Measurements from ENCODE around the gene DNAH1.
"Not testable (repeated sequence)": the region's sequence is repeated elsewhere in the genome, so short reads cannot be mapped to it uniquely, and the experiment has no call there.

The DNAH1 gene

GRCh38 chr3:52315977-52316764, at the start of gene DNAH1:
Gene DNAH1, plus strand, starts transcription at chr3:52316319. Its CDS starts 6,124 bp downstream, at chr3:52322443.
- DNase-seq = no peak

- no peak for DNase-seq
Measured at GRCh38 chr3:52268036-52268435, 48.1 kb upstream of the DNAH1 start.

DNA sequence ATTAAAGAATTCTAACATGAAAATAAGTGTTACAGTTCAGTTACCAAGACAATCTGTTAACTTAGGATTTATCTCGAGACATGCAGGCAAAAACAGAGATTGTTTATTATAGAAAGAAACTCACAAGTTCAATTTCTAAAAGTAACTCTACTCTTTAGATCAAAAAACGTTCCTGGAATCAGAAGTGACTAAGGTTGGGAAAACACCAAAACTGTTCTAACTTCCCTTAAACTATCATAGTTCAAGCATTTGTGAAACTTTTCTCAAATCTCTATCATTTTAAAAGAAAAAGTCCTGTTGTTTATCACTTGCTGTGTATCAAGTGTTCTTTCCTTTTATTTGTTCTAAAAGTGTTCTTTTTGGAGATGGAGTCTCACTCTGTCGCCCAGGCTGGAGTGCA, 46.3 kb upstream of the DNAH1 start:
- DNase-seq = no peak

- no peak for DNase-seq
Measured at GRCh38 chr3:52270252-52270754, 45.8 kb upstream of the DNAH1 start.

DNA sequence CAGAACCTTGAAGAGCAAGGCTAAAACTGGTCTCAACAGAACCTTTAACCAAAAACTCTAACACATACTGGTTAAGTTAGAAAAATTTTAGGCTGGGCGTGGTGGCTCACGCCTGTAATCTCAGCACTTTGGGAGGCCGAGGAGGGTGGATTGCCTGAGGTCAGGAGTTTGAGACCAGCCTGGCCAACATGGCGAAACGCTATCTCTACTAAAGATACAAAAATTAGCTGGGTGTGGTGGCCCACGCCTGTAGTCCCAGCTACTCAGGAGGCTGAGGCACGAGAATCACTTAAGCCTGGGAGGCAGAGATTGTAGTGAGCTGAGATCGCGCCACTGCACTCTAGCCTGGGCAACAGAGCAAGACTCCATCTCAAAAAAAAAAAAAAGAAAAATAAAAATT, 43.9 kb upstream of the DNAH1 start:
- DNase-seq = not testable (repeated sequence)

GRCh38 chr3:52272831-52273230, 43.3 kb upstream of the DNAH1 start:
- DNase-seq = no peak

GRCh38 chr3:52274781-52275180, 41.3 kb upstream of the DNAH1 start:
- DNase-seq = not testable (repeated sequence)

DNA sequence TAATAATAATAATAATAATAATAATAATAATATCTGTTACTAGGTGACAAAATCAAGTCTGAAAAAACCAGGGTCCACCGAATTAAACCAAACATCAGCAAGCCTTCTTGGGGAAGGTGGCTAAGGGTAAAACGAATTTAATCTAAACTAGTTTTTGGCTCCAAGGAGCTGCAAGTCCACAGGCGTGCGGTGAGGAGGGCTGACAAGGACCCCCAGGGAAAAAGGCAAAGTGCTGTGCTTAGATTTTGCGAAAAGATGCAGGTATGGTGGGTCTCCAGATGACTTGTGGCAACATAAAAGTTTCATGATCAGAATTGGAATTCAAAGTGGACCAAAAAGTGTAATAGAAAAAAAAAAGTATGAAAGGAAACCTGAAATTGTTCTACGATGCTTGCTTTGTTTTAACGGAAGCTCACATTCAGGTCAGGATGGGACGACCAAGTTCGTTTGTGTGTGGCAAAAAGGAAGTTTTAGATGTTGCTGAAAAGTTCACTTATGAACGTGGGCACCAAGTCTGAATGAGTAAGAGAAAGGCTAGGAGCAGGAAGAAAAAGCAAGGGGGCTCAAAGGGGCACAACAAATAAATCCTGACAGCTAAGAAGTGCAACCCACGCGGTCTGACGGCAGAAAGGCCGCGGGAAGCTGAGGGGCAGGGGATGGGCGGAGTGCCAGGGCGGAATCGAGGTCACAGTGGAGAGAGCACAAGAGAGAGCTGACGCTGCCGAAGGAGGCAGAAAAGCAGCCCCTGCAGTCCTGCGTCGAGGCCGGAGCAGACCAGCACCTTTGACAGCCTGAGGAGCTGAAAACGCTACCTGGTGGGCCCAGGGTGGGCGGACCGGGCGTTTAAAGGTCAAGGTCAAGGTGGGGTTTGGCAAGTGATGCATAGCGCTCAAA, 38.8 kb upstream of the DNAH1 start:
- DNase-seq = no peak

- DNase-seq = no peak
Measured at GRCh38 chr3:52277972-52278509, 38.1 kb upstream of the DNAH1 start.

DNA sequence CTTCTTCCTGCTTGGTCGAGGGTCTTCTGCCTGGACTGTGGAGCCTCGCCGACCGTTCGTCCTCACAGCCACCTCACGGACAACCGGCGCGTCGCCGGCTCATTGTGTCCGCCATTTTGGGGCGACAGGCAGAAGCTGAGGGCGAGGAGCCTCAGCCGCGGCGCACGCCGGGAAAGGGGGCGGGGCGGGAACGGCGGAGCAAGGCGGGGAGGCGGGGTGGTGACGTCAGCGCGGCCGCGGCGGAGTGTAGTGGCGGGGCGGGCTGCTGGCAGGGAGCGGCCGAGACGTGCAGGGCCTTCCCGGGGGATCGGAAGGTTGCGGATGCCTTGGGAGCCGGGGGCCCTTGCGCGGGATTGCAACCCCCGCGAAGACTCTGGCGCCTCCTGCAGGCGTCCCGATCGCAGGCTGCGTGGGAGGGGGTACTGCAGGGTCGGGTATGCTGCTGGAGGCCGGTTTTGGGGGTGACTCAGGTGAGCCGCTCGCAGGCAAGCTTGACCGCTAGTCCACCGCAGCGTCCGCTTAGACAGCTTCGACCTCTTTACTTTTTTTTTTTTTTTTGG, 37.5 kb upstream of the DNAH1 start, which contains the start of gene WDR82:
Gene WDR82 (minus strand): TSS at position 140 of the 560 bp plus-strand sequence. CDS start 288 bp downstream, outside the sequence.
- no peak for DNase-seq

- DNase-seq = no peak
Measured at GRCh38 chr3:52279596-52279995, 36.5 kb upstream of the DNAH1 start.

DNA sequence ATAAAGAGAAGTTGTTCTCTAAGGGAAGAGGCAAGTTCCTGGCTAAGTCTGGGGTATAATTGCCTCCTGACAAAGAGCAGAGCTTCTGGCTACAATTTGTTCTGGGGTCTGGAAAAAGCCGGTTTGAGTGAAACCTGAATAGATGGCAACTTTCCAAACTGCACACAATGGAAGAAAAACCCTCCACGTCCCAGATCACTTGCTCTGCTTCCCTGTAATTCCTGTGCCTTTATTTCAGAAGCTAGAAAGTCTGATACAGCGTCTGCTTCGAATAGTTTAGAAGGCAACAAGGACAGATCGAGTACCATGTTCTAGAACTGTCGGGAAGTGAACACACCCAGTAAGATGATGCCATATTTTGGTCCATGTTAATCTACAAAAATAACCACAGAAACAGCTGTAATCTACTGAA, 36.1 kb upstream of the DNAH1 start:
- DNase-seq = no peak

GRCh38 chr3:52281981-52282801, 33.9 kb upstream of the DNAH1 start:
- no peak for DNase-seq

DNA sequence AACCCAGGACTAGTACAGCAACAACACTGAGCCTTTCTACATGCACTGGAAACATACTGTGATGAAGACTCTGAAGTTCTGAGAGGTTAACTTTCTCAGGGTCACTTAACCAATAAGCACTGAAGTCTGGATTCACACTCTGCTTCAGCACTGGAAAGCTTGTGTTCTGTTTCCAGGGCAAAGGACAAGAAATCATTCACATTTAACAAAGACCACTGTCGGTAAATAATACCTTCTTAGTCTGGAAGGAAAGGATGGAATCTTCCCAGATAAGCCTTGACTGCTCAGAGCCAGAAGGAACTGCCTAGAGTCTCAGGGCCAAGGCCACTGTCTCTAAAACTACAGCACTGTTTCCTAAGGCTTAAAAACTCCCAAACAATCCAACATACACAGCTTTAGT, 32.8 kb upstream of the DNAH1 start:
- no peak for DNase-seq

DNA sequence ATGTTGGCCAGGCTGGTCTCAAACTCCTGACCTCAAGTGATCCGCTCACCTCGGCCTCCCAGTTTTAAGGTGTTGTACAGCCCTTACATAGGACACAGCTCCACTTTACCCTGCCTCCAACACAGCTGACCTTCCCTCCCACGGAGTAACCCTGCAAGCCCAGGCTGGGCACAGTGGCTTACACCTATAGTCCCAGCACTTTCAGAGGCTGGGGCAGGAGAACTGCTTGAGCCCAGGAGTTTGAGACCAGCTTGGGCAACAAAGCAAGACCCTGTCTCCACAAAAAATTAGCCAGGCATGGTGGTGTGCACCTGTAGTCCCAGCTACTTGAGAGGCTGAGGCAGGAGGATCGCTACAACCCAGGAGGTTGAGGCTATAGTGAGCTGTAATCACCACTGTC, 32.1 kb upstream of the DNAH1 start:
- DNase-seq = not testable (repeated sequence)

GRCh38 chr3:52286777-52287110, 29.4 kb upstream of the DNAH1 start:
- no peak for DNase-seq

- no peak for DNase-seq
Measured at GRCh38 chr3:52288674-52289073, 27.4 kb upstream of the DNAH1 start.

- no peak for DNase-seq
Measured at GRCh38 chr3:52289338-52289746, 26.8 kb upstream of the DNAH1 start.

GRCh38 chr3:52289747-52290595, 26.1 kb upstream of the DNAH1 start:
- DNase-seq = no peak

DNA sequence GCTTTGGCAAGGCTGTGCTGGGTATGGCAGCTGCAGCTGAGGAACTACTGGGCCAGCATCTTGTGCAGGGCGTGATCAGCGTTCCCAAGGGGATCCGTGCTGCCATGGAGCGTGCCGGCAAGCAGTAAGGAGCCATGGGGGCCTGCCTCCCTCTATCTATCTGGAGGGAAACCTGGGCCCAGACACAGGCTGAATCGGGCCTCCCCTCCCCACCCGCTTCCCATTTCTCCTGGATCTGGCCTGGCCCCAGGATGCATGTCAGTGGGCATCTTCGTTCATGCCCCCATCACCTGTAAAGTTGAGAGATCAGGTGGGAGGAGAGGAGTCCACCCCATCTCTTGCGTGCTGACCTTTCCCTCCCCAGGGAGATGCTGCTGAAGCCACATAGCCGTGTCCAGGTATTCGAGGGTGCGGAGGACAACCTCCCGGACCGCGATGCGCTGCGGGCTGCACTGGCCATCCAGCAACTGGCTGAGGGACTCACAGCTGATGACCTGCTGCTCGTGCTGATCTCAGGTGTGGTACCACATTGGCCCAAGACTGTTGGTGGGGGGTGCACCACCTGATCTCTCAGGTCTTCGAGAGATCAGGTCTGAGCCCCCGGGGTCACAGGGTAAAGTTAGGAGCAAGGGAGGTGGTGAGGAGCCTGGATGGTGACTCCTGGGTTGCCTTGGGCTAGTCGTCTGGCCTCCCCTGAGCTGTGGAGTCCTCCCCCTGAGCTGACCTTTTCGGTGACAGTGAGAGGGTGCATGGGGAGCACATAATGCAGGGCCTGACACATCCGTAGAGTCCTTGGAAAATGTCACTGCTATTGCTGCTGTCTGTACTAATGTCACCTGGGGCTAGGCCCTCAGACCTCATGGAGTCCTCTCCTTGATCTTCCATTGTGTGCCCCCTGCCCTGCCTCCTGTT, 25.3 kb upstream of the DNAH1 start:
- DNase-seq = no peak

Data from NCI-H2081 treated with DMSO at 0.1 percent for 48 hours (cell line).